ENCODE data around the gene PTH.

DNA sequence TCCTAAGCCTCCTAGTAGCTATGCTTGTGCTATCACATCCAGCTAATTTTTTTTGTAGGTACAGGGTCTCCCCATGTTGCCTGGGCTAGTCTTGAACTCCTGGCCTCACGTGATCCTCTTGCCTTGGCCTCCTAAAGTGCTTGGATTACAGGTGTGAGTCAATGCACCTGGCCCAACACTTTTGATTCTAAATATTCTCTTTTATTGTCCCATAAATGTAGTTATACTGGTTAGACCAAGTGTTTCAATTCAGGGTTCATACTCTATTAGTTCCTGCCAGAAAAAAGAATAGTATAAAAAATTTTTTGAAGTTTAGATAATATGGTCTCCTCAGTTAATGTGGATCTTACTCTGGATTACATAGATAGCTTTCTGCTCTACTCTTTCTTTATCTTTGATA, 6.7 kb upstream of the PTH start:
- no peak for TF ChIP-seq GATA3 (IDR thresholded peaks at IDR 0.05; ENCODE audit: low read depth, low read length)
- TF ChIP-seq GATA2 (IDR thresholded peaks at IDR 0.05; ENCODE audit: low read depth, low read length), result no peak

All from SH-SY5Y (cell line).